T-helper 1 cell (primary cell): ENCODE data around the gene ACBD6.

Experiments
- DNase-seq, 5 donors: peaks; one replicate each; pipeline ENCODE4 v3.0.0-alpha.2; 2012 to 2020

Gene ACBD6

GRCh38 chr1:180369061-180369460, 133.3 kb downstream of the ACBD6 start:
- no peak for DNase-seq

- no peak for DNase-seq
Measured at GRCh38 chr1:180366371-180367068, 135.9 kb downstream of the ACBD6 start.

- DNase-seq: no peak
Measured at GRCh38 chr1:180365039-180365438, 137.3 kb downstream of the ACBD6 start.

GRCh38 chr1:180363246-180363995, 139.0 kb downstream of the ACBD6 start:
- no peak for DNase-seq

- no peak for DNase-seq
Measured at GRCh38 chr1:180360333-180361075, 141.9 kb downstream of the ACBD6 start.

DNA sequence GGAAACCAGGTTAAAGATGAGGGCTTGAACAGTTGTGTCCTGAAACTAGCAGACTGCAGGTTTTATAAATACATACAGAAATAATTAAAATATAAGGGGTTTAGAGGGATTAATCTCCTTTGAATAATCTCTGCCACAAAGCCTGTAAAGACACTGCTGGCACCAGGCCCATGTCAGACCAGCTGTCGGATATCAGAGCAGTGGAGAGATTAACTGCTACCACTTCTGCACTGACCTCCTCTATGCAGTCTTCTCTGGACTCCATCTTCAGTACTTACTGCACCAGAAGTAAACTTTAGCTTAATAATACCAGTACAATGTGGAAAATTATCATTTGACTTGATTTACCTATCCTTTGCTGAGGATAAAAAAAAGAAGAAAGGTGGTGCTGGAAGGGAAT, 143.7 kb downstream of the ACBD6 start:
- no peak for DNase-seq

DNA sequence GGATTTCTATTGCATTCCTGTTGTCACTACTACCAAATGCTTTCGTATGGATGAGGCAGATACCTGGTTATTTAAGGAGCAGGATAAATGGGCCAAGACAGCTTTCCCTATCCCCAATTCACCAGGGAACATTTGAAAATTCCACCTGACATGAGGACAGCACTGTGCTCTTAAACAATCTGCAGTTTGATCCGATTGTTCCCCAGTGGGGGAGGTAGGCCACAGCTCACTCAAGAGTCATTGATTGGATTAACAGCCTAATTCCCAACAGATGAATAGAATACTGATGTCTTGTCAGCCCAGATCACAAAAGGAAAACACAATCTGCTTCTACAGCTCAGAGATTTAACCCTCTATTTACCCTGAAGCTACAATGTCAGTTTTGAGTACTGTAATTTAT, 148.4 kb downstream of the ACBD6 start:
- no peak for DNase-seq

DNA sequence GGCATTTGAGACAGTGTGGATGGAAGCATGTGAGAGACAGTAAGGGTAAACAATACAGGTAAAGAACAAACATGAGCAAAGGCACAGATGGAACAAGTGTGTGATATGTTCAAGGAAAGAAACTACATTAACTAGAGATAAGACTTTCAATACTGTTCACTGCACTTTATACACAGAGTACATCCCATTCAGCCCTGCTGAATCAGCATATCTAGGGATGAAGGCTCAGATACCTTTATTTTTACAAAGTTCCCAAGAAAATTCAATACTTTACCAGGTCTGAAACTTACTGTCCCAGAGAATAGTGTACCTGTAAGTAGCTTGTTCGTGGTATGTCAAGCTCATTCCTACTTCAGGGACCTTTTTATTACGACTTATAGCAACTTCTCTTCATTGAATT, 149.8 kb downstream of the ACBD6 start:
- no peak for DNase-seq

DNA sequence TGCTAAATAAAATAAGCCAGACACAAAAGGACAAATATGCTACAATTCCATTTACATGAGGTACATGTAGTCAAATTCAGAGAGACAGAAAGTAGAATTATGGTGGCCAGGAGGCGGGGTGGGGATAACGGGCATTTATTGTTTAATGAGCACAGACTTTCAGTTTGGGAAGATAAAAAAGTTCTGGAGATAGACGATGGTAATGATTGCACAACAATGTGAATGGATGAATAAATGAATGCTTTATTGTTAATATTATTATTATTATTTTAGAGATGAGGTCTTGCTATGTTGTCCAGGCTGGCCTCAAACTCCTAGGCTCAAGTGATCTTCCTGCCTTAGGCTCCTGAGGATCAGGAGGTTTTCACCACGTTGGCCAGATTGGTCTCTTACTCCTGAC, 150.4 kb downstream of the ACBD6 start:
- no peak for DNase-seq

DNA sequence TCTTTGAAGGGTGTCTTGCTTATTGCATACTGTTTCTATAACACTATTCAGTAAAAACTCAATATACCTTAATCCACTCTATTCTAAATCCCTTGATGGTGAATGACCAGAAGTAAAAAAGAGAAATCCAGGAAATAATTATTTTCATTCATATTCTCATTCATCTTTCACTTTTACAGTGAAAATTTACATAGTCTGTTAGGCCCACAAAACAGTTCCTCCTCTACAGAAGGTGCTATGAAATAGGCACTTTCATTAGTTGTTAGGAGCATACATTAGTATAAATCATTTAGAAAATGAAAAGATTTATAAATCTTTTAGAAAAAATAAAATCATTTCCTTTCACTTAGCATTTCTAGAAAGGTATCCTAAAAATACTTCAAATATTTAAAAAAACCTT, 157.2 kb downstream of the ACBD6 start:
- DNase-seq: no peak

DNA sequence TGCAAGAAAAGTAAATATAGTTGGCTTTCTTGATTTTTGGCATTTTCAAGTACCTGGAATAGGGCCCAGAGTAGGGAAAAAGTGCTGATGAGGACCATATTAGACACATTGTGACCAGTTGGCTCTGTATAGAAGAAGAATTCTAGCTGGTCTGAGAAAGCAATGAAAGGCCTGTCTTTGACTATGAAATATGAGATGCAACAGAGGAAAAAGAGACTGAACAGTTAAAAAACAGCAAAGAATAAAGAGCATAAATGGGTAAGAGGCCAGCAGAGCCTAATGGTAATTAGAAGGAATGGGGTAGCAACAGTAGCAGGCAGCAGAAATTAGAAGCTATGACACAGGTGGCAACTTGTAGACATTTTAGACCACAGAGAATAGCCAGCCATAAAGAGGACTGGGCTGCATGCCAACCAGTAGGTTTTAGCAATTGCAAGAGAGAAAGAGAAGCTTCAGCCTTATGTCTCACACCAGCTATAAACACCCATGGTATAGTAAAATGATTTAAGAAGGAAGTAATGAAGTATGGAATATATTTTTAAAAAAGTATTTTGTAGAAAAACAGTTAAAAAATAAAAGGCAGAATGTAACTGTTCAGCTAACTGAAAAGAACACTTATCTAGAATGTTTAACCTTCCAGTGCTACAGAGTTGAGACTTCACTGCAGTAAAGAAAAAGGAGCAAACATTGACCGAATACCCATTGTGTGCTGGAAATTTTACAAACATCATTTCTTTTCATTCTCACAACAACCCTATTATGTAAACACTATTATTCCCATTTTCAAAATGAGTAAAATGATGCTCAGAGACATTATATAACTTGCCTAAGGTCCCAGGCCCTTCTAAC, 158.2 kb downstream of the ACBD6 start:
- DNase-seq: no peak

GRCh38 chr1:180327089-180327488, 175.3 kb downstream of the ACBD6 start:
- no peak for DNase-seq

GRCh38 chr1:180312926-180313325, 189.5 kb downstream of the ACBD6 start:
- DNase-seq: no peak

DNA sequence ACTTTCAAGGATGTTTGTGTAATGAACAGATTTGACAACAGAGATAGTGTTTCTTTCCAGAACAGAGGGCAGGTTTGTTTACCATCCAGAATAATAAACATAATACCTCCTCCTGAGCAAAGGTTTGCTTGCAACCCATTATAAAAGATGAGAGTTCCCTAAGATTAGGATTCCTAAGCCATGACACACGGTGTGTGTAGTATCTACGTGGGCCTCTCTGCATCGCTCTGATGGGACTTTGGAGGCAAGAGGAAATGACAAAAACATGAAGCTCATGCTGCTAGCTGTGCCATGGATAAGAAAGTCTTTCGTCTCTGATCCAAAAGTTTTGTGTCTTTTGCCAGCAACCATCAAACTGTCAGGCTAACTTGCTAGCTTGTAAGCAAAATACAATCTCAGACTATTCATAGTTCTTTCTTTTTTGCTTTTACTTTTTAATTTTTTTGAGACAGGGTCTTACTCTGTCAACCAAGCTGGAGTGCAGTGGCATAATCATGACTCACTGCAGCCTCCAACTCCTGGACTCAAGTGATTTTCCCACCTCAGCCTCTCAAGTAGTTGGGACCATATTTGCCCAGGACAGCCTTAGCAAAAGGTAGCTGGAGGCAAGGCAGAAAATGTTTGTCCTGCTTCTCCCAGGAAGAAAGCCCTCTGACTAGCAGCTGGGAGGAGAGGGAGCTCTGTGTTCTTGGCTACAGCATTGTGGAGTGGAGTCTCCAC, 191.2 kb downstream of the ACBD6 start:
- no peak for DNase-seq

GRCh38 chr1:180310095-180310494, 192.3 kb downstream of the ACBD6 start:
- DNase-seq: no peak

GRCh38 chr1:180309338-180309737, 193.0 kb downstream of the ACBD6 start:
- DNase-seq: no peak

DNA sequence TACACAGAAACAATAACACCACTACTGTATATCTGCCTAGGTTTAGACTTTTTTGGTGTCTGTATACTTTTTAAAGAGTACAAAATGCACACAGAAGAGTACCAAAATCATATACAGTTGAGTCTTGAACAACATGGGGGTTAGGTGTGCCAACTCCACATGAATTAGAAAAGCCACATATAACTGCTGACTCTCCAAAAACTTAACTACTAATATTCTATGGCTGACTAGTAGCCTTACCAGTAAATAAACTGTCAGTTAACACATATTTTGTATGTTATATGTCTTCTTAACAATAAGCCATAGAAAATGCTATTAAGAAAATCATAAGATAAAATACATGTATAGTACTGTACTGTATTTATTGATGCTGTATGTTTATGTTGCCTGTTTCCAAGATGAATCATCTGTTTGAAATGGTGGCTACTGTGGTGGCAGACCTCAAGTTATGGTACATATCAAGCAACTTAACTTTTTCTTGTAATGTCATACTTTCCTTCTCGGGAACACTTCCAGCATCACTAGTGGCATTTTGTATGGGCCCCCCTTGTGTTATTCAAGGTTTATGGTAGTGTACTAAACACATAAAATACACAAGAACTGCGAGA, 201.1 kb downstream of the ACBD6 start:
- DNase-seq: no peak

DNA sequence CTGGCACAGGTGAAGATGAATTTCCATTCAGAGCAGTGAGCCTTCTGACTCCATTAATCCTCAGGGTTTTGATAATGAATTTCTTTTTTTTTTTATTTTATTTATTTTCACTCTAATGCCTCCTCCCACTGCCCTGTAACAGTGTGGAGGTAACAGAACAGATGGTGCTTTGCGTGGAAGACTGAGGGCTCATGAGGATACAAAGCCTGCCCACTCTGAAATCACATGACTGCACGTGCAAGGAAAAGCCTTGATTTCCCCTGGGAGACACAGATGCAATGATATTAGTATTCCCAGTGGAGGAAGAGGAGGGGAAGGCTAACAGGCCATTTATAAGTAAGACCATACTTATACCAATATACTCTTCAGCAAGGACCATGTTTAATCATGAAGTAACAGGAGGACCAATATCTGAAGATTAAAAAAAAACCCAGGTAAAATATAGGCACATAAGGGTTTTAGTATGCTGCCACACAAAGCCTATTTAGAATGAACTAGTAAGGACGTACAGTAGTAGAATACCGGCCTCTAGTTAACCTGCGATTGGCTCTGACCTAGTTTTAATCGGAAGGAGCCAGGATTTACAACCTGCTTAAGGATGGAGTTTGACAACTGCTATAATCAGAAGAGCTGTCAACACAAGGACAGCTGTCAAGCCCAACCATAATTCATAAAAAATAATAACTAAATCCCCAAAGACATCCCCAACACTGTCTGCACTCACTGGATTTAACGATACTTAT, 202.7 kb downstream of the ACBD6 start:
- DNase-seq: no peak

DNA sequence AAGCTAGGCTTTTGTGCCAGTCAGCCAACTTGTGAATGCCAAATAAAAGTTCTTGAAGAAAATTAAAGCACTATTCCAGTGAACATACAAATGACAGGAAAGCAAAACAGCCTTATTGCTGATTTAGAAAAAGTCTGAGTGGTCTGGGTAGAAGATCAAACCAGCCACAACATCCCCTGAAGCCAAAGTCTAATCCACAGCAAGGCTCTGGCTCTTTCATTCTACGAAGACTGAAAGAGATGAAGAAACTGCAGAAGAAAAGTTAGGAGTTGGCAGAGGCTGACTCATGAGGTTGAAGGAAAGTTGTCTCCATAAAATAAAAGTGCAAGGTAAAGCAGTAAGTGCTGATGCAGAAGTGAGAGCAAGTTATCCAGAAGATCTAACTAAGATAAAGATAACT, 206.4 kb downstream of the ACBD6 start:
- DNase-seq: no peak

GRCh38 chr1:180294711-180295110, 207.7 kb downstream of the ACBD6 start:
- no peak for DNase-seq

GRCh38 chr1:180291004-180291403, 211.4 kb downstream of the ACBD6 start:
- peak in 1 of 5 donors; percentile 49 for DNase-seq
